ENCODE measurements around the gene LRRC45.

The LRRC45 gene

DNA sequence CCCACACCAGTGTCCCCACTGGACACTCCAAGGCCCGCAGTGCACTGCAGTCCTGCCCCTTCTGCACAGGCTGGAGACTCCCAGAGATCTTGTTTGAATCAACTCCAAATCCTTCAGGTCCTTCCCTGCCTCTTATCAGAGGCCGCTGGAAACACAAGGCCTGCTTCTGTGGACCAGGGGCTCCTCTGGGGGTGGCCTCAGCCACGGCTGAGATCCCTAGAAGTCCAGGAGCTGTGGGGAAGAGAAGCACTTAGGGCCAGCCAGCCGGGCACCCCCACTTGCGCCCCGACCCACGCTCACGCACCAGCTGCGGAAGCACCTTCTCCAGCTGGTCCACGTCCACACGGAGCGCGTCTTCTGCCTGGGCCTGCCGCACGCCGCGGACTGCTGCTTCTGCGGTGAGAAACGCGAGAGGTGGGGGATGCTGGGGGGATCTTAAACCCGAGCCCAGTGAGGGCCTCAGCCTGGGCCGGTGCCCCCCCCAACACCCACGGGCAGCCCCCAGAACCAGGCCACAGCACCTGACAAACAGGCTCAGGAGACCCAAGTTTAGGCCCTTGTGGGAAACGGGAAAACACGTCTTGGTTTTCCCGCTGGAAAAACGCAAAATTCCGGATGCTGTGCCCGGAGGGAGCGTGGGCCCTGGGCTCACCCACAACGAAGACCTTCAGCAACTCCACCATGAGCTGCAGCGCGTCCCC is 4.0 kb upstream of the LRRC45 start:
- in situ Hi-C loops (cut with MboI; ENCODE audit: low sequenced_read_pairs), result no loop called here

DNA sequence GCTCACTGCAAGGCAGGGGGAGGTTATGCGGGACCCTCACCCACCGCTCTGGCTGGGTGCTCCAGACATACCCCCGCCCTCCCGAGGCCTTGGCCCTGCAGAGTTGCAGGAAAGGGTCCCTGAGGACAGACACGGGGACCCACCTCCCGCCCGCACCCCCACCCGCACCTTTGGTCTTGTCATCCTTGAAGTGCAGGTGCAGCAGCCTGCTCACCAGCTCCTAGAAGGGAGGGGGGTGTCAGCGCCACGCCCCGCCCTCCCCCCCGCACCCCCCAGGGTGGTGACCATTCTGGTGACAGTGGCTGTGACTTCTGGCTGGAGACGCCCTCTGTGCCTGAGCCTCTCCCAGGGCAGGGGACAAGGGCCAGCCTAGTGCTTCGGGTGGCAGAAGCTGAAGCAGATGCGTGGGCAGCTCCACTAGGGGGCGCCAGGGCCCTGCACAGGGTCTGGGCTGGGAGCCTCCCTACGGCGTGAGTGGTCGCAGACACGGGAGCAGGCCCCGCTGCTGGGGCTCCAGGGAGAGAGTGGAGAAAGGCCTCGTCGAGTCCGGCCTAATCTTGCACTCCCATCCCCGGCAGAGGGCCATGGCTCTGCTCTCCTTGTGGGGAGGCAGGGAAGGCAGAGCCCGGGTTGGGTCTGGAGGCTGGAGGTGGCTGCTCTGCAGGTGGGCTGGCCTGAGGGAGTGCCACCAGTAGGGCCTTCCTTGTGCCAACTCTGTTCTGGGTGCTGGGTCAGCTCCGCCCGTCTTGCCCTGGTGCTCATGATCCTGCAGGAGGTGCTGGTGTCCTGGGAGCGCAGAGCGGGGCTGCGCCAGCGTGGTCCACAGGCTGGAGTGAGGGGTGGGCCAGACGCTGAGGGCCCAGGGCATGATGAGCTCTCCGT is 3.2 kb upstream of the LRRC45 start:
- in situ Hi-C loops (cut with MboI; ENCODE audit: low sequenced_read_pairs), result no loop called here

DNA sequence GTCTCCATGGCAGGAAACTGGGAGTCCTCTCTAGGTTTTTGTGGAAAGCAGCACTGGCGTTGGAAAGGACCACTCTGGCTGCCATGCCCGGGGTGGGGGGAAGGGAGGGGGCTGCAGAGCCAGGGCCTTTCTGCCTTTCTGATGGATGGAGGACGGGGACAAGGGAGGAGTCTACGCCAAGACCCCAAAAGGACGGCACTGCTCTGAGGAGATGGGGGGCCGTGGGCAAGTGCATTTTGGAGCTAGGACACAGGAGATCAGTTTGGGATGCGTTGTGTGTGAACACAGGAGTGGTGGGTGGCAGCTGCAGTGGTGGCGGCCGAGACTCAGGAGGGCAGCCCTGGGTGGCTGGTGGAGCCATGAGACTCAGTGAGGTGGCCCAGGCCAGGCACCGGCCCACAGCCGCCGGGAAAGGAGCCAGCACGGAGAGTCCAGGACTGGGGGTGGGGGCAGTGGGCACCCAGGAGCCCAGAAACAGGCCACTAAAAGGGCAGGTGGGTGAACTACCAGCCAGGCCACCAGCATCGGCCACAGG is 2.5 kb upstream of the LRRC45 start:
- in situ Hi-C loops (cut with MboI; ENCODE audit: low sequenced_read_pairs), result no loop called here

DNA sequence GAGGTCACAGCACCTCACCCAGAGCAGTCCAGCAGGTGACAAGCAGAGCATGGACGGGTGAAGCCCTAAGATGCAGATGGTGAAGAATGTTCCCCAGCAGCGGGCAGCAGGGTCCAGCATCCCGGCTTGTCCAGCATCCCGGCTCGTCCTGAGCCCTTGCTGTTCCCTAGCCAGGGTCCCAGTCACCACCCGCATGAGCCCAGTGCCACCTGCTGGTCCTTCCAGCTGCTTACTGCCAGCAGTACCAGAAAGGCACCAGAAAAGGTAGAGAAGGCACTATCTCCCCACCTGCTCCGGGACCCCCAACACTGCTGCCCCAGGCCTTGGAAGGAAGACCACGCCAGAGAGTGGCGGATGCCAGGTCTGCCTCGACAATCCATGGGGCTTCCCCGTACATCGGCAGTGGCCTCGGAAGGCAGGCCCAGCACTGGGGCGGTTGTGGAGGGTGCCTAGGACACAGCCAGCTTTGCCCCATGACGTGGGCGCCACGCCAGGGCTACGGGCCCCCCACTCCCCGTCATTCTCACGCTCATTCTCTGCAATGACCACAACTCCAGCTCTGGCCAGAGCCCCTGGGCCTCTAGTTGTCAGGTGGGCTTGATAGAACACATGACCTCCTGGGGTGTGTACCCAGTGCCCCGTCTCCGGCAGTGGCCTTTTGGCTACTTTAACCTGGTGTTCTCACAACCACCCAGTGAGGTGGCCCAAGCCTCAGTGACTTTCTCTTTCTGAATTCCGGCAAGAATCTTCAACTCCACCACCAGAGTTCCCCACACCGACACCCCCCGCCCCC is 1.8 kb upstream of the LRRC45 start:
- in situ Hi-C loops (cut with MboI; ENCODE audit: low sequenced_read_pairs), result no loop called here

- in situ Hi-C loops (cut with MboI; ENCODE audit: low sequenced_read_pairs), result no loop called here
Observed at GRCh38 chr17:82021900-82022309, 1.2 kb upstream of the LRRC45 start.

GRCh38 chr17:82022310-82022980 is 660 bp upstream of the LRRC45 start, which contains the start of gene CENPX:
Gene CENPX (minus strand): TSS chr17:82022878. CDS start chr17:82022861, 17 bp downstream.
- in situ Hi-C loops (cut with MboI; ENCODE audit: low sequenced_read_pairs), result no loop called here

- in situ Hi-C loops (cut with MboI; ENCODE audit: low sequenced_read_pairs), result no loop called here
Observed at GRCh38 chr17:82023447-82024241, 539 bp downstream of the LRRC45 start.

GRCh38 chr17:82024859-82025258 is 1.8 kb downstream of the LRRC45 start:
- in situ Hi-C loops (cut with MboI; ENCODE audit: low sequenced_read_pairs), result no loop called here

GRCh38 chr17:82025401-82026107 is 2.4 kb downstream of the LRRC45 start:
- in situ Hi-C loops (cut with MboI; ENCODE audit: low sequenced_read_pairs), result no loop called here

GRCh38 chr17:82028246-82028645 is 5.1 kb downstream of the LRRC45 start:
- in situ Hi-C loops (cut with MboI; ENCODE audit: low sequenced_read_pairs), result no loop called here

- in situ Hi-C loops (cut with MboI; ENCODE audit: low sequenced_read_pairs), result no loop called here
Observed at GRCh38 chr17:82028966-82029365, 5.9 kb downstream of the LRRC45 start.

DNA sequence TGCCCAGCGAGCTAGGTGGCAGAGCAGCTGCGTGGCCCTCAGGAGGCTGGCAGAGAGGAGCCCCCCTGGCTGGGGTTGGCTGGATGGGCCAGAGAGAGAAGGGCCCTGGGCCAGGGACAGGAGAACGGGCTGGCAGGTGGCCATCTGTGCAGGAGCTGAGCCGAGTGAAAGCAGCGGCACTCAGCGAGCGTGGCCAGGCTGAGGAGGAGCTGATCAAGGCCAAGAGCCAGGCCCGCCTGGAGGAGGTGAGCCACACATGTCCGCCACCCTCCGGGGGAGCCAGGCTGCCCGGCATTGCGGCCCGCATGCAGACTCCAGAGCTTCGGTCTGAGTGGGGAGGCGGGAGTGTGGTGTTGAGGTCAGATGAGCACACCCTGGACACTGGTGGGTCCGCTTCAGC is 6.3 kb downstream of the LRRC45 start:
- in situ Hi-C loops (cut with MboI; ENCODE audit: low sequenced_read_pairs), result no loop called here

DNA sequence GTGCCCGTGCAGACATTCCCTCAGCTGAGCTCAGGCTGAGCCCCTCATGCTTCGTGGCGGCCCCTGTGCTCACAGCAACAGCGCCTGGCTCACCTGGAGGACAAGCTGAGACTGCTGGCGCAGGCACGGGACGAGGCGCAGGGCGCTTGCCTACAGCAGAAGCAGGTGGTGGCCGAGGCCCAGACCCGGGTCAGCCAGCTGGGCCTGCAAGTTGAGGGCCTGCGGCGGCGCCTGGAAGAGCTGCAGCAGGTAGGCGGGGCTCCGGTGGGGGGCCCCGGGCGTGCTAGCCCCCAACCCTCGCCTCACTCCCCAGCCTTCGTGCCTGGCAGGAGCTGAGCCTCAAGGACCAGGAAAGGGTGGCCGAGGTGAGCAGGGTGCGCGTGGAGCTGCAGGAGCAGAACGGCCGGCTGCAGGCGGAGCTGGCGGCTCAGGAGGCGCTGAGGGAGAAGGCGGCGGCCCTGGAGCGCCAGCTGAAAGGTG is 6.9 kb downstream of the LRRC45 start:
- in situ Hi-C loops (cut with MboI; ENCODE audit: low sequenced_read_pairs), result loop anchor here (10.0 kb wide), 1 partner anchor 125 kb away; no protein-coding TSS in a partner anchor

- in situ Hi-C loops (cut with MboI; ENCODE audit: low sequenced_read_pairs), result loop anchor here (10.0 kb wide), 1 partner anchor 124 kb away; no protein-coding TSS in a partner anchor
Observed at GRCh38 chr17:82030470-82031302, 7.6 kb downstream of the LRRC45 start.

DNA sequence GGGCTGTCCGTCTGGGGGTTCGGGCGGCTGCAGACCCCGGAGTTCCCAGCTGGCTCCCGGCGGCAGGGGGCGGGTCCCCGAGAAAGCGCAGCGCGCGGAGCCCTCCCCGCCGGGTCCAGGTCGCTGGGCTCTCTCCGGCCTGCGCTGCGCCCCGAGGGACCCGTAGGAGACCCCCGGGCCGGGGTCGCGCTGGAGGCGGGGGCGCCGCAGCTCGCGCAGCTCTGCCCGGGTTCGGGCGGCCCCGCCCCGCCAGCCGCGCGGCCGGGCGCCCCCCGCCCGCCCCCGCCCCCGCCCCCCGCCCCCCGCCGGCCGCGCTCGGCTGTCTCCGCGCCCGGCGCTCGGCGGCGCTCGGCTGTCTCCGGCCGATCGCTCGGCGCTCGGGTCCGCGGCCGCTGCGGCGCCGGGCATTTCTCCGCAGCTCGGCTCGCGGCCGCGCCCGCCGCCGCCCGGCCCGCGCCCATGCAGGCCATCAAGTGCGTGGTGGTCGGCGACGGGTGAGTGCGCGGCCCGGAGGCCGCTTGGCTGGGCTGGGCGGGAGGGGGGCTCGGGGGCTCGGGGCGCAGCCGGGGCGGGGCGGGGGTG is 8.3 kb downstream of the LRRC45 start, which contains the start of gene RAC3:
TSS of gene RAC3 (plus strand) at position 376 of the 582 bp plus-strand sequence. CDS start at position 460, 84 bp downstream.
- in situ Hi-C loops (cut with MboI; ENCODE audit: low sequenced_read_pairs), result loop anchor here (10.0 kb wide), 1 partner anchor 123 kb away; no protein-coding TSS in a partner anchor

DNA sequence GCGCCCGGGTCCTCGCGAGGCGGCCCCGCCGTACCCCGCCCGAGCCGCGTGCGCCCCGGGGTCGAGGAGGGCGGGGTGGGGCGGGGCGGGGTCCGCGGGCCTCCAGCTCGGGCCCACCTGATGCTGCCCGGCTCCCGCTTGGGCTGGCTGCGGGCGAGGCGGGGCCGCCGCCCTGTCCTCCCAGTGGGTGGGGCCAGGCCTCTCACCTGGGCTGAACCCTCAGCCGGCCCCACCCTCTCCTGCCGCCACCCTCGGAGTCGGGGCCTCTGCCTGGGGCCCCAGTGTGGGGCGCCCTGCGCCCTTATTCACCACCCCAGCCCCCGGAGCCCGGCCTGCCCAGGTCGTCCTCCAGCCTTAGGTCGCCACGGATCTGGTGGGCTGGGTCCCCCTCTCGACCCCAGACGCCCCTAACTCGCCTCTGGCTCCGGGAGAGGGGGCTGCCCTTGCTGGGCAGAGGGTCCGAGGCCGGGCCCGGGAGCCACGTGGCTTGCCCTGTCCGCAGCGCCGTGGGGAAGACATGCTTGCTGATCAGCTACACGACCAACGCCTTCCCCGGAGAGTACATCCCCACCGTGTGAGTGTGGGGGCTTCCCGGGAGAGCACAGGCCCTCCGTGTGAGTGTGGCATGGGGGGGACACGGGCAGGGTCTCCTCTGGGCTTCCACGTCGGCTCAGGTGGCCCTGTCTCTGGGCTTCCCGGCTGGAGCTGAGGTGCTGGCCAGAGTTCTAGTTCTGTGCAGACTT is 9.0 kb downstream of the LRRC45 start:
- in situ Hi-C loops (cut with MboI; ENCODE audit: low sequenced_read_pairs), result loop anchor here (10.0 kb wide), 1 partner anchor 123 kb away; no protein-coding TSS in a partner anchor

Measured in HL-60/S4 (cell line).